VCaP (cell line): ENCODE measurements around the gene AGAP2.
"Not testable (repeated sequence)": the region's sequence is repeated elsewhere in the genome, so short reads cannot be mapped to it uniquely, and the experiment has no call there.

Experiments
- H3K27ac ChIP-seq: fragments of 450-650 bp; 2 replicates; pipeline ENCODE4 v1.5.1; 2017
- CTCF ChIP-seq: fragments of 450-650 bp; conservative IDR thresholded peaks from 2 replicates; pipeline ENCODE4 v1.5.1; 2017; ENCODE audit warnings: mild to moderate bottlenecking, moderate library complexity

The AGAP2 gene

GRCh38 chr12:57692500-57692899 is 46.0 kb downstream of the AGAP2 start:
- H3K27ac ChIP-seq, result no peak overlapping the region
- no peak for TF ChIP-seq CTCF

GRCh38 chr12:57688931-57689330 is 49.6 kb downstream of the AGAP2 start:
- H3K27ac ChIP-seq, result no peak overlapping the region
- no peak for TF ChIP-seq CTCF

- no peak for TF ChIP-seq CTCF
- no peak overlapping the region for H3K27ac ChIP-seq
Observed at GRCh38 chr12:57687862-57688261, 50.7 kb downstream of the AGAP2 start.

- H3K27ac ChIP-seq, result no peak overlapping the region
- no peak for TF ChIP-seq CTCF
Observed at GRCh38 chr12:57679697-57680096, 58.8 kb downstream of the AGAP2 start.

GRCh38 chr12:57677947-57678346 is 60.6 kb downstream of the AGAP2 start:
- H3K27ac ChIP-seq, result not testable (repeated sequence)

- no peak for TF ChIP-seq CTCF
- no peak overlapping the region for H3K27ac ChIP-seq
Observed at GRCh38 chr12:57674691-57675090, 63.9 kb downstream of the AGAP2 start.
